HL-60 (cell line): Measurements from ENCODE around the gene BCLAF3.

Experiments used
- DNase-seq, 2 experiments: peaks; one replicate each; pipeline ENCODE4 v3.0.0-alpha.2; 2010 to 2020; ENCODE audit warnings: low read depth in 1 of 2, low spot score in 1 of 2
- H3K27ac ChIP-seq: fragments of 250-450 bp; sonication (Bioruptor Pico); replicated peaks from 2 replicates; pipeline ENCODE4 v1.5.1; 2020; ENCODE audit warnings: mild to moderate bottlenecking, moderate library complexity
- H3K27me3 ChIP-seq: fragments of 250-450 bp; sonication (Bioruptor Pico); 2 replicates; pipeline ENCODE4 v1.5.1; 2021; ENCODE audit warnings: mild to moderate bottlenecking, moderate library complexity; ENCODE audit not compliant: insufficient read depth, poor library complexity, severe bottlenecking
- H3K4me3 ChIP-seq: replicated peaks from 2 replicates; pipeline ENCODE4 v1.5.1; 2011; ENCODE audit warnings: mild to moderate bottlenecking, control low read depth, low read length; ENCODE audit not compliant: insufficient read depth
- CTCF ChIP-seq: IDR thresholded peaks from one replicate; pipeline ENCODE4 v1.5.1; 2011; ENCODE audit warnings: low read length, control low read depth, inconsistent platforms; ENCODE audit not compliant: insufficient read depth
- GABPA ChIP-seq: IDR thresholded peaks from 2 replicates; pipeline ENCODE4 v1.6.1; 2012; ENCODE audit warnings: low read depth
- POLR2AphosphoS5 ChIP-seq: IDR thresholded peaks from 2 replicates; pipeline ENCODE4 v1.6.1; 2012; ENCODE audit warnings: low read depth
- REST ChIP-seq: IDR thresholded peaks from 2 replicates; pipeline ENCODE4 v1.6.1; 2012; ENCODE audit warnings: low read depth; ENCODE audit not compliant: insufficient replicate concordance
- SPI1 ChIP-seq: IDR thresholded peaks from 2 replicates; pipeline ENCODE4 v1.6.1; 2012; ENCODE audit warnings: low read depth, mild to moderate bottlenecking, borderline replicate concordance
- microRNA-seq: library from miRNA; unstranded; fragments of <30 nt; microRNA quantifications from one replicate; pipeline ENCODE4, GENCODE V29; 2018

Gene BCLAF3

GRCh38 chrX:19947612-19948011 lies 43.2 kb downstream of the BCLAF3 start:
- TF ChIP-seq REST: no peak
- no peak for TF ChIP-seq SPI1
- no peak for TF ChIP-seq GABPA
- TF ChIP-seq CTCF: no peak
- no peak for TF ChIP-seq POLR2AphosphoS5
- no peaks in the 10 kb centered on the region for H3K27me3 ChIP-seq
- no peak for DNase-seq
- no peak overlapping the region for H3K4me3 ChIP-seq
- no peak overlapping the region for H3K27ac ChIP-seq

Small RNAs within 50 kb of the gene (microRNA-seq; reads per million reads assigned to microRNA genes)
- 0.90 reads per million for gene MIR23C
